CD4-positive, alpha-beta T cell treated with Interleukin-6 at 100 ng/mL for 8 hours (primary cell): ENCODE measurements around the gene L3MBTL4.

Source experiments
- DNase-seq: peaks from one replicate; pipeline ENCODE4 v3.0.0-alpha.2; 2020; ENCODE audit warnings: mixed read lengths, low spot score

The L3MBTL4 gene

DNA sequence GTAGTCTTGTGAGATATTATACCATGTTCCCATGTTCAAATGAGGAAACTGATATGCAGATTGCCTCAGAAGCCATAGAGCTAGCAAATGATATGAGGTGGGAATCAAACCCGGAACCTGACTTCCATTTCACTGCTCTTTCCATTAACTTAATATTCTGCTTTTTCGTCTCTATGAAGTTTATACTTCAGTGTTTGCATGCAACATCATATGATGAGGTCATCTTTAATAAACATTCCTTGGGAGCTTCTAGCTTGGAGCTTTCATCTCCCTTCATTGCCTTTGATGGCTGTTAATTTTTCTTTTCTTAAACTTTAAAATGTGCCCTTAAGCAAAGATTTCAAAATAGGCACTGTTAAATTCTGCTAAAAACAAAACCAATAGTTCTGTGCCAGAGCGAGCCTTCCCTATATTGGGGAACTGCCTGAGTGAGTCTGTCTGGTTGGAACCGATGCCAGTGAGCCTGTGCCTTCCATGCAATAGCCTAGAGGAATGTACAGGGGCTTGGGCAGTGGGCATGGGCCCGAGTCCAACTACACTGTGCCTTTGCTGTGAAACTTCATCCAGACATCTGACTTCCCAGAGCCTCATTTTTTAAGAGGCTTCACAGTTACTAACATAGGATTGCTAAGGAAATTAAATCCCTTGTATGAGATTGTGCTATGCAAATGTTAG is 428.3 kb downstream of the L3MBTL4 start:
- DNase-seq = no peak

DNA sequence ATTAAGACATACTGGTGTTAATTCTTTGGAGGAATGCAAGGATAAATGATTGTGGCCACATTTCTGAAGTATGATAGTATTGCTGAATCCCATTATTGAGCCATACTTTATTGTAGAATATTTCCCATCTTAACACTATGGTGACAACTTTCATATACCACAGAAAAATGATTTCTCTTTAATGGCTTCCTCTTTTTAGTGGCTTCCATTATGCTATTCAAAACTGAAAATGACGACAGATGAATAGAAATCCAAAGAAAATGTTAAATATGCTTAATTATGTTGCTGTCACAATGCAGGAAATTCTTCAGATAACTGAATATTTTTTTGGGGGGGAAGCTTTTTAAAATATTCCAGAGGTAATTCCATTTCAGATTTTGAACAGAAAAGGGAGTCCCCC is 430.5 kb downstream of the L3MBTL4 start:
- DNase-seq = no peak

GRCh38 chr18:5983488-5983887 is 431.2 kb downstream of the L3MBTL4 start:
- no peak for DNase-seq

GRCh38 chr18:5982332-5982731 is 432.4 kb downstream of the L3MBTL4 start:
- DNase-seq = no peak

GRCh38 chr18:5980721-5981120 is 434.0 kb downstream of the L3MBTL4 start:
- DNase-seq = no peak

DNA sequence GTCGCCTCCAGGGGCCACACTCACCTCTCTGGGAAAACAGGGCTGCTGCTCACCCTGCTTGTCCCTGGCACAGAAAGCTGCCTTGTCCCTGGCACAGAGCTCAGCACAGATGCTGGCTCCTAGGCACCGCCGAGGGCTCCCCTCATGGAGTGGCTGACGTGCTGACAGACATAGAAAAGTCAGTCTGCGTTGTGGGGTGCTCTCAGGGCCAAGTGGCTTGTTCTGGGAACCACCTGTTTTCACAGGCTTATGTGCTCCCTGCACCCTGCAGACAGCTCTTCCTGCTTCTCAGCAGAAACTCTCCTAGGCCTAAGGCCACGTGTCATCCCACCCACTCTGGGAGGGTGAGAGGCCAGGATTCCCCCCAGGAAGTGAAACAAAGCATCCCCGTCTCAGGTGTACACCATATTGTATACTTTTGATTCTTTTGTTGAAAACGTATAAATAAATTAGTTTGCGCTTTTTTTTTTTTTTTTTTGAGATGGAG is 434.7 kb downstream of the L3MBTL4 start:
- no peak for DNase-seq

- DNase-seq = no peak
Observed at GRCh38 chr18:5979176-5979888, 435.4 kb downstream of the L3MBTL4 start.

- DNase-seq = no peak
Observed at GRCh38 chr18:5977022-5977421, 437.7 kb downstream of the L3MBTL4 start.

DNA sequence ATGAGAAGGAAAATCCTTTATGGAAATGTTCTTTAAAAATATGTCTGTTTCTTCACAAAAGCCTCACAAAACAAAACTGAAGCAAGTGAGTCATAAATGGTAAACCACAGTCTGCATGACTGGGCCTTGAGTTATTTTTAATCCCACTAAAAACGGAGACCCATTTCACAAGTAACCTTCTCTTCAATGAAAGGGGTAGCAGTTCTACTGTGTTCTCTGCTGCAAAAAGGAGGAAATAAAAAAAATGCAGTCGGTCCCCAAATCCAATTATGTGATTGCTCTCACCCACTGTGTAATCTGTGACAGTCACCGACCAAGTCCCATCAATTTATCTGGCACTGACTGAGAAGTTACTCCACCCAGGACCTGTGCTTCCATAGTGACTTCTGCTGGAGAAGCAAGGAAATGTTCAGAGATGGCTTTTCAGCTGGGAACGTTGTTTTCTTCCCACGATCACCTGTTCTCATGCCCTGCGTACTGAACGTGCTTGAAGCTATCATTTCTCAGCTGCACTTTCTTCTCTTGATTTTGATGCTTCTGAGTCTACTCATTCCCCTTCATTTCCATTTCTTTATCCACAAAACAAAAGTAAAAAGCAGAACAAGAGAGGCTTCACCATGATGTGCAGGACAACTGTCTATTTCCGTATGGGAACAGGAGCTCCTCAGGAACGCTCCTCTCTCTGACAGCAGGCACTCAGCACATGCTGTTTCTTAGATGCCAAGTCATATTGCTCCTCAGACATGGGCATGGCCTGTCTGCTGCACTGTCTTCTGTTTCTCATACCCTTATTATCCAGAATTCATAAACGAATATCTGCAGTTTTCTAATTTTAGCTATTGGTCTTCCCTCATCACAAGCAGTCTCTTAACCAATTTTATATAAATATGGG is 439.4 kb downstream of the L3MBTL4 start:
- DNase-seq = no peak

DNA sequence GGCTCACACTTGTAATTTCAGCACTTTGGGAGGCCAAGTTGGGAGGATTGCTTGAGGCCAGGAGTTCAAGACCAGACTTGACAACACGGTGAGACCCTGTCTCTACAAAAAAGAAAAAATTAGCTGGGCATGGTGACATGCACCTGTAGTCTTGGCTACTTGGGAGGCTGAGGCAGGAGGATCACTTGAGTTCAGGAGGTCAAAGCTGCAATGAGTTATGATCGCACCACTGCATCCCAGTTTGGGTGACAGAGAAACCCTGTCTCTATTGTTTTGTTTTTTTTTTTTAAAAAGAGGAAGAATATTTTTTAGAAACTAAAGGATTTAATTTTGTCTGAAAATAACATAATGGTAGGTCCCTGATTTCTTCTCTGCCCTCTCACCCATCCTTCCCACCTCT is 440.0 kb downstream of the L3MBTL4 start:
- DNase-seq = no peak

- no peak for DNase-seq
Observed at GRCh38 chr18:5973099-5973498, 441.6 kb downstream of the L3MBTL4 start.

DNA sequence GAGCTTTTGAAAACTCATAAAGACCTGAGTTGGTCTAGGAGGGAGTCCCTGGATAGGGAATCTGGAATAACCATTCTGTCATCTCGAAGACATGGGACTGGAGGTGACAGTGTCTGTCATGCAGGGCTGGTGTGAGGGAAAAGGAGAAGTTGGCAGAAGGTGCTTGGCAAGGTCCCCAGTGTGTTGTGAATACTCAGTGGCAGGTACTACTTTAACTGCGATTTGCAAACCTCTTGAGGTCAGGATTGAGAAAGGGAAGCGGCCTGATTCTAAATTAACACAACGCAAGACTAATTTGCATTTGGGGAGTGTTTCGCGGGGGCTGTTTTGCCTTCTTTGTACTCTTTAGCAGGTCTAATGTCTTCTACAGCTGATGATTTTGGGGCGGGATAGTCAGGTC is 442.4 kb downstream of the L3MBTL4 start:
- no peak for DNase-seq

DNA sequence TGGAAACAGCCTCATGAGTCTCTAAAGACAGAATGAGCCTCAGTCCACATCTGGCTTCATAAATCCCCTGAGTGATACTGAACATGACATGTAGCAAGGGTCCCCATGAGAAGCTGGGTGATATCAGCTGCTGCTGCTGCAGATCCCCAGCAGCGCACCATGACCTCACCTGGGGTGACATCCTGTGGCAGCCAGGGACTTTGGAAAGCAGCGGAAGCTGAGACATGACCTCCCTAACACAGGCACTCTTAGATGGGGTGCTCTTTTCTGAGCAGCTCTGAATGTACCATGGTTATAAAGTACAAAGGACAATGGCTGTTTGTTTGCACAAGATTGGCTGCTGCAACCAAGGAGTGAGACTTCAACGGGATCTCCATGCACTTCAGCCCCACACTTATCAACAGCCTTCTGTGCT is 444.7 kb downstream of the L3MBTL4 start:
- no peak for DNase-seq

DNA sequence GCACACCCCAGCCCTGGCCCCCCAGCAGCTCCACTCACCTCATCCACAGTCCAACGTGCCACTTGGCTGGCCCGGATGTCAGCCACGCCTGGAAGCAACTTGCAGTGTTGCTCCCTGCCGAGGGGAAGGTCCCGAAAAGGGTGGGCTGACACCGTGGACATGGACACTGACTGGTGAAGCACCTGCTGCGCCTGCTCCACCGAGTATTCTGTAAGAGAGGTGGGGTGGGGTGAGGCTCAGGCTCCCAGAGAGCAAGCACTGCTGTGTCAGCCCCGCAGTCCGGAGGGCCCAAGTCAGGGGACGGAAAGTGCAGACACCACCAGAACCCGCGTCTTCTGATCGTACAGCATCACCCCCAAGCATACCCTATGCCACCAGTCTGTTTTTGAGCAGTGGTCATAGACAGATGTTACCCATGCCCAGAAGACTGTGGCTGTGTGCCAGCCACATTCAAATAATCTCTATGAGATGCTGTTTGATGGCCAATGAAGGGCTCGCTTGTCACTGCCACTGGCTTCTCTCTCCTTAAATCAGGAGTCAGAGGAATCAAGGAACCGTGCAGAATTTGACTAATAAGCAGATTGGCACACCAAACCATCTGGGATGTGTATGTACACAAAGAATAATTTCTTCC is 445.2 kb downstream of the L3MBTL4 start:
- no peak for DNase-seq

GRCh38 chr18:5967666-5968065 is 447.0 kb downstream of the L3MBTL4 start:
- no peak for DNase-seq

DNA sequence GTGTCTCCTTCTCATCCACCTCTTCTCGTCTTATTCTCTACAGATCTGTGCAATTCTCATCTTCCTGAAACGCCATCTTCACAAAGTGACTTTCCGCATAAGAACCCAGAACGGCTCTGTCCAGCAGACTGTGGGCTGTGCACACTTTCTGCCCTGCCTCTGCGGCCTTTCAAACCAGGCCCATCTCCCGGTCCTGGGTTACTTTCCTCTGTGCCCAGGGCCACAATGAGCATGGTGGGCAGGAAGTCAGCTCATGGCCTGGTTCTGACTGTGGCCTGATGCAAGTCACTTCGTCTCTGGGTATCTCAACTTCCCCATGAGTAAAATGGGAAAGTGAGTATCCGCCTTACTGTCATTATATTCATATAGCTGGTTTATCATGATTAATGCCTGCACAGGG is 447.7 kb downstream of the L3MBTL4 start:
- DNase-seq = no peak

GRCh38 chr18:5966514-5966913 is 448.2 kb downstream of the L3MBTL4 start:
- no peak for DNase-seq

DNA sequence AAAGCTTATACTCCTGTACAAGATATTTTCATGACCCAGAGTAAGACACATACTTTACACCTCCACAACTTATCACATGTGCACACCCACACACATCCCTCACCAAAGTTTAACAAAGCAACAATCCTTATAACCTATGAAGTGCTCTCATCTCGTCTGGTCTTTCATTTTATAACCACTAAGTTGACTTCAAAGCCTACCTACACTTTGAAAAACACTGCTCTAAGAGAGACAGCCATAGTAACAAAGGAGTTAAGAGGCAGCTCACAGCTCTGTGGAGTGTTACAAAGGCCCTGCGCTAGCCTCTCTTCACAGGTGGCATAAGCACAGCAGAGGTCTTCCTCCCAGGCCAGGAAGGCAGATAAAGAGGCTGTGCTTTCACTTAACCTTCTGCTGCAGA is 449.7 kb downstream of the L3MBTL4 start:
- no peak for DNase-seq

DNA sequence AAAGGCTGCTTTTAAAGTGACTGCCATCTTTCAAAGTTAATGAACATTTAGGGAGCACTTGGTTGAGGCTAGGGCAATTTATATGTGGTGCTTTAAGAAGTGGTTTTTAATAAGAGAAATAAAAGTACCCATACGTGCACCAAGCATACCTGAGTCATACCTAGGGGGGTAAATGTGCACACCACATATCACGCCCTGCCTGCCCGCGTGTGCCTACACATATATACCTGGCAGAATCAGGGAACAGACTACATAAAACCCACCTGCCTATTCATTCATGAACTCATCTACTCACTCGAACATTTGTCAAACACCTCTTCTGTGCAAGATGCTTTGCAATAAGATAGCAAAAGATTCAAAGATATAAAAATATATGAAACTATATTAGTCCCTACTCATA is 450.1 kb downstream of the L3MBTL4 start:
- no peak for DNase-seq

DNA sequence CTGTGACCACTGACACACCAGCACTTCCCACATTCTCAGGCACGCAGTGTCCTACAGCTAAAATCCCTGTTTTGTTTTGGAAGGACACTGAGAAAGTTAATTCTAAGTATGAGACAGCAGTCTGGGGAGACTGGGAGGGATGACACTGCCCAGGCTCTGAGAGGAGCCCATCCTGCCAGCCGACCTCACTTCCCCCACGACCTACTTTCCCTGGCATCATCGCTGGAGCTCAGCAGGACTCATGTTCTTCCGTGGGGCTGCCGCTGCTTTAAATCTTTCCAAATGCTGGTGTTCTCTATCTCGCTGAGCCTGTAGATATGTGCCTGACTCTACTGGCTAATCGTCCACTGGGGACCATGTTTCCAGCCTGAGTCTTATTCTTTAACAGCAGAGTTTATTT is 450.6 kb downstream of the L3MBTL4 start:
- no peak for DNase-seq

DNA sequence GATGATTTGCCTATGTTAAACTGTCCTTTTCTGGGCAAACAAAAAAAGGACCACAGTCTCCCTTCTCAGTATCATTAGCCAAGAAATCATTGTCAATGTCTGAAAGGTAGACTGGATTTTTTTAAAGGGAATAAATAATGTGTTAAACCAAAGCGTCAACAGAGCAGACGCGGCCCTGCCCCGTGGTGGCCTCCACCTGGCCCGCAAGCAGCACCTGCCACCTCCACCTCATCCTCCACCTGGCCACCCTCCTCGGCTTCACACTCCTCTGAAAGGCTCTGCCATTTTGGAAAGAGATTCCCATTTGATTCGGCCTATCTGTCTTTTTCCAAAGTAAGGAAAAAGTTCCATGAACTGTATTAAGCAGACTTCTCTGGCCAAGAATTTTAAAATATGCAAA is 451.4 kb downstream of the L3MBTL4 start:
- DNase-seq = no peak

- no peak for DNase-seq
Observed at GRCh38 chr18:5962362-5962761, 452.3 kb downstream of the L3MBTL4 start.
